ENCODE results near the gene PRSS21. TPM values are rescaled to one million over a fixed set of nuclear protein-coding genes. Genes with fewer than 3 reads are reported as not detected.

PRSS21 gene, protein sequence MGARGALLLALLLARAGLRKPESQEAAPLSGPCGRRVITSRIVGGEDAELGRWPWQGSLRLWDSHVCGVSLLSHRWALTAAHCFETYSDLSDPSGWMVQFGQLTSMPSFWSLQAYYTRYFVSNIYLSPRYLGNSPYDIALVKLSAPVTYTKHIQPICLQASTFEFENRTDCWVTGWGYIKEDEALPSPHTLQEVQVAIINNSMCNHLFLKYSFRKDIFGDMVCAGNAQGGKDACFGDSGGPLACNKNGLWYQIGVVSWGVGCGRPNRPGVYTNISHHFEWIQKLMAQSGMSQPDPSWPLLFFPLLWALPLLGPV
- total RNA-seq (not detected), polyA plus RNA-seq (ENCODE audit: insufficient read depth in 1 of 8, insufficient read length in 8 of 8, low replicate concordance in 1 of 8) (under 1 TPM in 2 of 8 donors, not detected in 6; 0.20 to 0.30 TPM)
- long read RNA-seq, donor 1, result 0 reads
- long read RNA-seq, donor 2, result 0 reads
- long read RNA-seq, donor 3, result 0 reads
- long read RNA-seq, donor 4, result 0 reads
- long read RNA-seq, donor 5, result 0 reads
- long read RNA-seq, donor 6, result 0 reads
- long read RNA-seq, donor 7, result 0 reads
- long read RNA-seq, donor 8, result 0 reads
- long read RNA-seq, donor 9, result 0 reads
- long read RNA-seq, donor 10, result 0 reads
- long read RNA-seq, donor 11, result 0 reads

DNA sequence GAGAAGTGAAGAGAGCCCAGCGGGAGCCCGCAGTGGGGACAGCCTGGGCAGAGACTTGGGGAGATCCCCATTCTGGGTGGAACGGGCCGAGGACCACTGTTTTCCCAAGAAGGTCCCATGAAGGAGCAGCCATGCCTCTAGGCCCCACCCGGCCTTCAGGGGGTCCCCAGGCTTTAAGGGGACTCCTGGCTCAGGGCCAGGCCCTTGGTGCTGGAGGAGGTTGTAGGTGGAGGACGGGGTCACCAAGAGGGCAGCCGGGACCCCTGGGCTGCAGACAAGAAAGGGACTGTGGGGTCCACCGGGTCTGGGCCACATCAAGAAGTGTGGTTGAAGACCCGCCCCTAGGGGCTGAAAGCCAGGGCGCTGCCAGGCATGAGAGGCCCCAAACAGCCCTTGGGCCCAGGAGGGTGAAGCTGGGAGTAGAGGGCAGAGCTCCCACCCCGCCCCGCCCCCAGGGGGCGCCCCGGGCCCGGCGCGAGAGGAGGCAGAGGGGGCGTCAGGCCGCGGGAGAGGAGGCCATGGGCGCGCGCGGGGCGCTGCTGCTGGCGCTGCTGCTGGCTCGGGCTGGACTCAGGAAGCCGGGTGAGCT lies at the start of gene PRSS21:
TSS of gene PRSS21 (plus strand) at position 487 of the 589 bp plus-strand sequence. CDS start at position 519, 32 bp downstream.
- H3K4me1 ChIP-seq (ENCODE audit: control insufficient read depth, insufficient read depth, low read length), result peaks cover 2% of the 10 kb centered on the region
- no peaks in the 10 kb centered on the region for H3K36me3 ChIP-seq (ENCODE audit: control insufficient read depth, insufficient read depth, low read length)
- H3K27me3 ChIP-seq (ENCODE audit: control insufficient read depth, insufficient read depth, low read length), result peaks cover 17% of the 10 kb centered on the region
- no peak within 1 kb of the TSS for H3K4me3 ChIP-seq (ENCODE audit: low read length)
- no peak for DNase-seq
- WGBS (ENCODE audit: insufficient coverage), result 57% methylated on average over 26 of the region's 28 CpGs
- H3K9me3 ChIP-seq (replicated peaks; ENCODE audit: control insufficient read depth, low read depth, low read length), result no peaks in the 10 kb centered on the region
- H3K27ac ChIP-seq (ENCODE audit: low read length), result no peak within 1 kb of the TSS

DNA sequence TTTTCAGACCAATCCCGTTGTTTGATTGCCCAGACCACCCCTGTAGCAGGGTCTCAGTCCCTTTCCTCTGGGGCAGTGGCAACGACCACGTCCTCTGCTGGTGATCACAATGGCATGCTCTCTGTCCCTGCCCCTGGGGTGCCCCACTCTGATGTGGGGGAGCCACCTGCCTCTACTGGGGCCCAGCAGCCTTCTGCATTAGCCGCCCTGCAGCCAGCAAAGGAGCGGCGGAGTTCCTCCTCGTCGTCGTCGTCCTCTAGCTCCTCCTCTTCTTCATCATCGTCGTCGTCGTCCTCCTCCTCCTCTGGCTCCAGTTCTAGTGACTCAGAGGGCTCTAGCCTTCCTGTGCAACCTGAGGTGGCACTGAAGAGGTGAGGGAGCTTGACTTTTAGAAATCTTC lies 49.1 kb upstream of the PRSS21 start:
- H3K9me3 ChIP-seq (replicated peaks; ENCODE audit: control insufficient read depth, low read depth, low read length), result peaks cover 7% of the 10 kb centered on the region
- WGBS (ENCODE audit: insufficient coverage), result 53% methylated on average over 10 of the region's 14 CpGs
- H3K27ac ChIP-seq (ENCODE audit: low read length), result no peak overlapping the region
- peaks cover 96% of the 10 kb centered on the region for H3K36me3 ChIP-seq (ENCODE audit: control insufficient read depth, insufficient read depth, low read length)
- peaks cover 23% of the 10 kb centered on the region for H3K4me1 ChIP-seq (ENCODE audit: control insufficient read depth, insufficient read depth, low read length)
- H3K27me3 ChIP-seq (ENCODE audit: control insufficient read depth, insufficient read depth, low read length), result no peaks in the 10 kb centered on the region
- H3K4me3 ChIP-seq (ENCODE audit: low read length), result no peak overlapping the region
- no peak for DNase-seq

DNA sequence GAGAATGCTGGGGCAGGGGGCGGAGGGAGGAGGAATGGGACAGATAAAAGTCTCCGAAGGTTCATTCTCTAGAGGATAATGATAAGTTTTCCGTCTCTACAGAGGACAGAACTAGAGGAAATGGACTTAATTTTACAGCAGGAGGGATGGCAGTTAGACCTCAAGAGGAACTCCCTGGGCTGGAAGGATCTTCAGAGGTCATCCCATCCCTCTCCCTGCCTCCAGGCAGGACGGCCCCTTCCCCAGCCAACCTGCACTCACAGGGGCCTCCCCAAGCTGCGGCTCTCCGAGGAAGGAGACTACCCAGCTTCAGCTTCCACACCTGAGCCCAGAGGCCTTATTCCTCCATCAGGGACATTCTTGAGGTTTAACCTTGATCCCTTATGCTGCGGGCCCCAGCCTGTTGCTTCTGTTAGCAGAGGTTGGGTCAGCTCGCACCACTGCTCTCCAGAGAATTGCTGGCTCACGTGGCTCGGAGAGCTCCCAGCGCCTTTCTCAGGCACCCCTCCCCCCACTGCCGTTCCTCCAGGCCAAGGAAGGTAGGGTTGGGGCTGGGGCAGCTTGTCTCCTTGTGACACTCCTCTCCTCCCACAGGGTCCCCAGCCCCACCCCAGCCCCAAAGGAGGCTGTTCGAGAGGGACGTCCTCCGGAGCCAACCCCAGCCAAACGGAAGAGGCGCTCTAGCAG lies 48.5 kb upstream of the PRSS21 start:
- Histone ChIP-seq H3K27ac (ENCODE audit: low read length) (no peak overlapping the region), H3K4me3 (ENCODE audit: low read length) (no peak overlapping the region), H3K36me3 (ENCODE audit: control insufficient read depth, insufficient read depth, low read length) (peaks cover 96% of the 10 kb centered on the region), H3K27me3 (ENCODE audit: control insufficient read depth, insufficient read depth, low read length) (no peaks in the 10 kb centered on the region), H3K9me3 (replicated peaks; ENCODE audit: control insufficient read depth, low read depth, low read length) (peaks cover 7% of the 10 kb centered on the region), H3K4me1 (ENCODE audit: control insufficient read depth, insufficient read depth, low read length) (peaks cover 23% of the 10 kb centered on the region)
- no peak for DNase-seq
- 65% methylated on average over 10 of the region's 17 CpGs for WGBS (ENCODE audit: insufficient coverage)

DNA sequence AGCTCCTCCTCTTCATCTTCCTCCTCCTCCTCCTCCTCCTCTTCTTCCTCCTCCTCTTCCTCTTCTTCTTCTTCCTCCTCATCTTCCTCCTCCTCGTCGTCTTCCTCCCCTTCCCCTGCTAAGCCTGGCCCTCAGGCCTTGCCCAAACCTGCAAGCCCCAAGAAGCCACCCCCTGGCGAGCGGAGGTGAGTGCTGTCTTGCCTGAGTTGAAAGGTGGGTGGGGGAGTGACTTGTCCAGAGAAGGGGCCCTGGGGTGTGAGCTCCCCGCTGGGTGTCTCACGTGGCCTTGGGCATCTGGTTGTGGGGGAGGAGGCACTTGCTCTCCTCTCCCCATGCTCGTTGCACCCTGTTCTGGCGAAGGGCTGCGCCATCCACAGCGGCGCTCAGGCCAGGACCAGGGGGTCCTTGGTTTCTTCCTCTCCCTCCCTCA lies 47.9 kb upstream of the PRSS21 start:
- H3K27me3 ChIP-seq (ENCODE audit: control insufficient read depth, insufficient read depth, low read length), result no peaks in the 10 kb centered on the region
- H3K27ac ChIP-seq (ENCODE audit: low read length), result no peak overlapping the region
- H3K36me3 ChIP-seq (ENCODE audit: control insufficient read depth, insufficient read depth, low read length), result peaks cover 96% of the 10 kb centered on the region
- WGBS (ENCODE audit: insufficient coverage), result 78% methylated on average over 5 of the region's 11 CpGs
- H3K4me1 ChIP-seq (ENCODE audit: control insufficient read depth, insufficient read depth, low read length), result peaks cover 23% of the 10 kb centered on the region
- H3K4me3 ChIP-seq (ENCODE audit: low read length), result no peak overlapping the region
- peaks cover 7% of the 10 kb centered on the region for H3K9me3 ChIP-seq (replicated peaks; ENCODE audit: control insufficient read depth, low read depth, low read length)
- no peak for DNase-seq

DNA sequence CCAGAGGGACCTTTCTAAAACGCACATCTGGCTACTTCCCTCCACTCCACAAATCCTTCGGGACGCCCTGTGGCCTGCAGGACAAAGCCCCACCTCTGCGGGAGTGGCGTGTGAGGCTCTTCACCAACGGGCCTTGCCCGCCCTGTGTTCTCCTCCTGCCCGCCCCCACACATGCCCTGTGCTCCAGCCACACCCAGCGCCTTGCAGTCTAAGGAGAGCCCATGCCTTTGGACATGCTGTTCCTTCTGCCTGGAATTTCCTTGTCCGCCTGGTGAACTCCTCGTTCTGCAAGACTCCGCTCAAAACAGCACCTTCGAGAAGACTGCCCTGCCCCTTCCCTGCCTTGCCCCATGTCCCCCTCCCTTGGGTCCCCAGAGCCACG lies 47.4 kb upstream of the PRSS21 start:
- Histone ChIP-seq H3K36me3 (ENCODE audit: control insufficient read depth, insufficient read depth, low read length) (peaks cover 96% of the 10 kb centered on the region), H3K27ac (ENCODE audit: low read length) (no peak overlapping the region), H3K9me3 (replicated peaks; ENCODE audit: control insufficient read depth, low read depth, low read length) (peaks cover 7% of the 10 kb centered on the region), H3K4me3 (ENCODE audit: low read length) (no peak overlapping the region), H3K27me3 (ENCODE audit: control insufficient read depth, insufficient read depth, low read length) (no peaks in the 10 kb centered on the region), H3K4me1 (ENCODE audit: control insufficient read depth, insufficient read depth, low read length) (peaks cover 26% of the 10 kb centered on the region)
- no peak for DNase-seq
- WGBS (ENCODE audit: insufficient coverage), result 64% methylated on average over 14 of the region's 14 CpGs

DNA sequence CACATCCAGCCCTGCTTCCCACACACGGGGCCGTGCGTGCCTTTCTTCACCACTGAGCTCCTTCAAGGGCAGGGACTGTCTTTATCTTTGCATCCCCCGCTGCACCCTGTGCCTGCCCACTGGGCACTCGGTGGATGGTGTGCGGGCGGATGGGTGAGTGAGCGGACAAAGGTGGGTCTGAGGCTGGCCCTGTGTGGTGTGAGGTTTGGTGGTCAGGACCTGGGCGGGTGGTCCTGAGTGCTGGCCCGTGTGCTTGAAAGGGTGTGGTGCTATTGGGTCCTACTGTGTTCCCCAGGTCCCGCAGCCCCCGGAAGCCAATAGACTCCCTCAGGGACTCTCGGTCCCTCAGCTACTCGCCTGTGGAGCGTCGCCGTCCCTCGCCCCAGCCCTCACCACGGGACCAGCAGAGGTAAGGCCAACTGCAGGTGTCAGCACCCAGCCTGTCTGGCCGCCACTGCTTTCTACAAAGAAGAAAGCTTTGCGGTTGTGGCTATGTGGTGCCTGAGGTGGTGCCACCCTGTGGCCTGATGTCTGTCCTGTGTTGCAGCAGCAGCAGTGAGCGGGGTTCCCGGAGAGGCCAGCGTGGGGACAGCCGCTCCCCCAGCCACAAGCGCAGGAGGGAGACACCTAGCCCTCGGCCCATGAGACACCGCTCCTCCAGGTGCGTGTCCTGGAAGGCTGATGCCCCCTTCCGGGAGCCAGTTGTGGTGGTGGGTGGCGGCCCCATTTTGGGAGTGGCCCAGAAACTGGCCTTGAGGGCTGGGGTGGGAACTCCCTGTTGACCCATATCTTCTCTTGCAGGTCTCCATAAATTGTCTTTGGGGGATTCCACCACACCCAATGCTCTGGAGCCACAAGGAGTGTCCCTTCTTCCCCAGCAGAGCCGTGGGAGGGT lies 46.7 kb upstream of the PRSS21 start:
- no peak overlapping the region for H3K27ac ChIP-seq (ENCODE audit: low read length)
- H3K9me3 ChIP-seq (replicated peaks; ENCODE audit: control insufficient read depth, low read depth, low read length), result peaks cover 4% of the 10 kb centered on the region
- H3K4me1 ChIP-seq (ENCODE audit: control insufficient read depth, insufficient read depth, low read length), result peaks cover 26% of the 10 kb centered on the region
- no peak overlapping the region for H3K4me3 ChIP-seq (ENCODE audit: low read length)
- no peak for DNase-seq
- no peaks in the 10 kb centered on the region for H3K27me3 ChIP-seq (ENCODE audit: control insufficient read depth, insufficient read depth, low read length)
- WGBS (ENCODE audit: insufficient coverage), result 75% methylated on average over 24 of the region's 32 CpGs
- peaks cover 96% of the 10 kb centered on the region for H3K36me3 ChIP-seq (ENCODE audit: control insufficient read depth, insufficient read depth, low read length)

DNA sequence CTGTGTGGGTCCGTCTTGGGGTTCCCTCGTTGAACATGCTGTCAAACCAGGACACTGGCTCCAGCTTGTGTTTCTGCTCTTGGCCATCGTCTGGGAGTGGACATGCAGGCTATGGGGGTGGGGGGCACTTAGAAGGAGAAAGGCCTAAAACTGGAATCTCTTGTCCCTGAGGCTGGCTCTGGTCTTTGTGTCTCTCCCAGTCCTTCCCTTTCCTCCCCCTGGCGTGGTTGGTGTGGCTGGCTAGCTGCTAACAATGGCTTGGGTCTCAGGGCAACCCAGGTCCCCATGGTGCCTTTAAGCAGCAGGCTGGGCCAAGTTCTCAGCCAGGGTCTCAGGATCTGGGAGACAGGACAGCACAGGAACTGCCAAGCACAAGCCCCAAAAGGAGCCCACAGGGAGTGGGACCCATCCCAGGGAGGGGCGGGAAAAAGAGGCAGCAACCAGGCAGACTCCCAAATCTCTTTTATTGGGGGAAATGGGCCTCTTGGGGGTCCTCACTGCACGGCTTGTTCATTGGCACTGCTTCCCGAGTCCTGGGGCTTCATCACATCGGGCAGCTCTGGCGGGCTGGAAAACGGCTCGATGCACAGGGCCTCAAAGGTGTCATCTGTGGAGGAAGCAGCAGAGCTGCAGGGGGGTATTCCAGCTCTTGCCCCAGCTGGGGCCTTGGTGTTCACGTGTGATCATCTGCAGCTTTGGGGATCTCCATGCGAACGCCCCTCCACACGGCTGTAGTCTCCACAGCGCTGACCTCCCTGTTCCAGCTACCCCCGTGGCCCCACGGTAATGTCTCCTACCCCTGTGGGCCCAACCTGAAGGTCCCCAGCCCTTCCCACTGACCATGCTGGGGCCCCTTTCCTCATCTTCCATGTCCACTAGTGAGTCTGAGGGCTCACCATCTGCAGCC lies 45.3 kb upstream of the PRSS21 start:
- no peaks in the 10 kb centered on the region for H3K9me3 ChIP-seq (replicated peaks; ENCODE audit: control insufficient read depth, low read depth, low read length)
- H3K27me3 ChIP-seq (ENCODE audit: control insufficient read depth, insufficient read depth, low read length), result no peaks in the 10 kb centered on the region
- WGBS (ENCODE audit: insufficient coverage), result 53% methylated on average over 17 of the region's 18 CpGs
- no peak overlapping the region for H3K4me3 ChIP-seq (ENCODE audit: low read length)
- peaks cover 38% of the 10 kb centered on the region for H3K4me1 ChIP-seq (ENCODE audit: control insufficient read depth, insufficient read depth, low read length)
- no peak overlapping the region for H3K27ac ChIP-seq (ENCODE audit: low read length)
- H3K36me3 ChIP-seq (ENCODE audit: control insufficient read depth, insufficient read depth, low read length), result peaks cover 86% of the 10 kb centered on the region
- no peak for DNase-seq

DNA sequence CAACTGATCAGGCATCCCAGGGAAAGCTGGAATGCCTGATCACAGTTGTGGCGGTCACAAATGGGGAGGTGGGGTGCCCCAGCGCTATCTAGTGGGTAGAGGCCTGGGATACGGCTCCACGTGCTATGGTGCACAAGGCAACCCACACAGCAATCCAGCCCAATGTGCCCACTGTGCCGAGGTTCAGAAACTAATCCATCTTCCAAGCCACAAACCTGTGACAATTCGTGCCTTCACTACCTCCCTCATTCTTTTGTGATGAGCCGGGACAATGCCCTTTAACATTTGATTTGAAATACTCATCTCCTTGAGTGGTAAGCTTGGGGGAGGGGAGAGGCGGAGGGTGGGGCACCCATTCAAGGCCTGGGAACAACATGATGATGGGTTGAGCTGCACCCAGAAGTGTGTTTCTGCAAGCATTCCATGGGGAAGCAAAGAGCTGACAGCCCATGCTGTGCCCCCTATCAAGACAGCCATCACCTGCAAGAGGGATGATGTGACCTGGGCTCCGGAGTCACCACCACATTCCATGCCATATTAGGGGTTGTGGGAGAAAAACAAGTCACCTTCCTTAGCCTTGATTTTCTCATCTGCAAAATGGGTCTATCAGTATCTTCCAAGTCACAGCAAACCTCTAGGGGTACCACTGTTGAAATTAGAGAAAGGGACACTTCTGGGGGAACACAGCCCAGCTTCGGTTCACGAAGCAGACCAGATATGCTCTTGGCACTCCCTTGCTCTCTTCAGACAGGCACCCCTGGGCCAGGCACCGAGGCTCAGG lies 43.7 kb upstream of the PRSS21 start:
- DNase-seq, result no peak
- Histone ChIP-seq H3K9me3 (replicated peaks; ENCODE audit: control insufficient read depth, low read depth, low read length) (no peaks in the 10 kb centered on the region), H3K36me3 (ENCODE audit: control insufficient read depth, insufficient read depth, low read length) (peaks cover 70% of the 10 kb centered on the region), H3K4me1 (ENCODE audit: control insufficient read depth, insufficient read depth, low read length) (peaks cover 36% of the 10 kb centered on the region), H3K27ac (ENCODE audit: low read length) (no peak overlapping the region), H3K4me3 (ENCODE audit: low read length) (no peak overlapping the region), H3K27me3 (ENCODE audit: control insufficient read depth, insufficient read depth, low read length) (no peaks in the 10 kb centered on the region)
- WGBS (ENCODE audit: insufficient coverage), result 62% methylated on average over 2 of the region's 12 CpGs

Data from muscle of leg (tissue), 16 donors.